Skeletal muscle cell (primary cell): ENCODE results near the gene GPAM.
"Not testable (repeated sequence)": the region's sequence is repeated elsewhere in the genome, so short reads cannot be mapped to it uniquely, and the experiment has no call there.

Experiments used
- DNase-seq: peaks from one replicate; pipeline ENCODE4 v3.0.0-alpha.2; 2010; ENCODE audit warnings: low read depth
- H3K4me3 ChIP-seq: 2 replicates; pipeline ENCODE4 v1.5.1; 2011; ENCODE audit warnings: low read depth, mild to moderate bottlenecking, control low read depth, low read length, moderate library complexity

GPAM gene, protein sequence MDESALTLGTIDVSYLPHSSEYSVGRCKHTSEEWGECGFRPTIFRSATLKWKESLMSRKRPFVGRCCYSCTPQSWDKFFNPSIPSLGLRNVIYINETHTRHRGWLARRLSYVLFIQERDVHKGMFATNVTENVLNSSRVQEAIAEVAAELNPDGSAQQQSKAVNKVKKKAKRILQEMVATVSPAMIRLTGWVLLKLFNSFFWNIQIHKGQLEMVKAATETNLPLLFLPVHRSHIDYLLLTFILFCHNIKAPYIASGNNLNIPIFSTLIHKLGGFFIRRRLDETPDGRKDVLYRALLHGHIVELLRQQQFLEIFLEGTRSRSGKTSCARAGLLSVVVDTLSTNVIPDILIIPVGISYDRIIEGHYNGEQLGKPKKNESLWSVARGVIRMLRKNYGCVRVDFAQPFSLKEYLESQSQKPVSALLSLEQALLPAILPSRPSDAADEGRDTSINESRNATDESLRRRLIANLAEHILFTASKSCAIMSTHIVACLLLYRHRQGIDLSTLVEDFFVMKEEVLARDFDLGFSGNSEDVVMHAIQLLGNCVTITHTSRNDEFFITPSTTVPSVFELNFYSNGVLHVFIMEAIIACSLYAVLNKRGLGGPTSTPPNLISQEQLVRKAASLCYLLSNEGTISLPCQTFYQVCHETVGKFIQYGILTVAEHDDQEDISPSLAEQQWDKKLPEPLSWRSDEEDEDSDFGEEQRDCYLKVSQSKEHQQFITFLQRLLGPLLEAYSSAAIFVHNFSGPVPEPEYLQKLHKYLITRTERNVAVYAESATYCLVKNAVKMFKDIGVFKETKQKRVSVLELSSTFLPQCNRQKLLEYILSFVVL

DNA sequence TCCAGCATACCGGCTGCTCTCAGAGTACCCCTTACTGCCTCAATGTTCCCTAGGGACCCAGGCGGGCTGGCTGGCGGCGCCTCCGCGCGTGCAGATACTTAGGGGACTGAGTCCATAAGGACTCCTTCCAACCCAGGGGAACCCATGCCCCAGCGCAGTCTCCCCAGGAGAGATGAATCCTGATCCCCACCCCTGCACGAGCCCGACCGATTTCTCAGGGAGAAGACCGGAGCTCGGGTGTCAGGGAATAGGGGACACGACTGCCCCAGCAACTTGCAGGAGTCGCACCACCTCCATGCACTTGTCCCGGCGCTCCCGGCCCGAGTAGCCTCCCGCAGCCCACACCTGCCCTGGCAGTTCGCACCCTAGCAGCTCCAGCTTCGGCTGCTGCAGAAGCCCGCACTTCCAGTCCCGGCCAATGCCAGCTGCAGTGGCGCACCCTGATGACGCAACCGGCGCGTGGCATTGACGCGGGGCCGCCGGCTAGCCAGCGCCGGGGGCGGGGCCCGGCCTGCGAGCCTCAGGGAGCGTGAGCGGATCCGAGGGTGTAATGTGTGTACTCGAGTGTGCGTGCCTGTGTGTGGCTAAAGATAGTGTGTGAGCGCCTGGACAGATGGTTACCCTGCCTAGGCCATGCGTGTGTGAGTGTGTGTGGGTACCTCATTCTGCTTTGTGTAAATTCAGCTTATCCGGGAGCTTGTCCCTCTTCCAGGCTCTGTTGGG, at the start of gene GPAM:
Gene GPAM, minus strand, starts transcription at position 437 of the 723 bp plus-strand sequence. CDS start 1,981 bp downstream, outside the sequence.
- H3K4me3 ChIP-seq = peak within 1 kb of the TSS; percentile 96
- peak; percentile 75 for DNase-seq

DNA sequence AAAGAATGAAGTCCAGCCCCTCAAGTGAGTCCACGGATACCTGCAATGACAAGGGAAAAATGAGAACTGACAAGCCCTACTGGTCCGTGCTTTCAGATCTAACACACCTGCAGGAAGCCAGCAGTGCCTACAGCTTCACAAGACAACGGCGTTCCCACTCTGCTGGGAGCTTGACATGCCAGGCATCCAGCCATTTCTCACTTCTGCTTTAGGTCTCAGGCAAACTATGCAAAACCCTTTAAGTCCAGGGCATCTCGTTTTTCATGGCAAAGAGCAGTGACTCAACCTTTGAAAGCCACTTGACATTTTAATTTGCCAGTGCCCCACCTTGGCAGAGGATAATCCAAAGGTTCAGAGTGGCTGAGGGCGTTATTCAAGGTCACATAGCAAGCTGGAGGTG, 49.1 kb upstream of the GPAM start:
- H3K4me3 ChIP-seq = no peak overlapping the region
- no peak for DNase-seq

DNA sequence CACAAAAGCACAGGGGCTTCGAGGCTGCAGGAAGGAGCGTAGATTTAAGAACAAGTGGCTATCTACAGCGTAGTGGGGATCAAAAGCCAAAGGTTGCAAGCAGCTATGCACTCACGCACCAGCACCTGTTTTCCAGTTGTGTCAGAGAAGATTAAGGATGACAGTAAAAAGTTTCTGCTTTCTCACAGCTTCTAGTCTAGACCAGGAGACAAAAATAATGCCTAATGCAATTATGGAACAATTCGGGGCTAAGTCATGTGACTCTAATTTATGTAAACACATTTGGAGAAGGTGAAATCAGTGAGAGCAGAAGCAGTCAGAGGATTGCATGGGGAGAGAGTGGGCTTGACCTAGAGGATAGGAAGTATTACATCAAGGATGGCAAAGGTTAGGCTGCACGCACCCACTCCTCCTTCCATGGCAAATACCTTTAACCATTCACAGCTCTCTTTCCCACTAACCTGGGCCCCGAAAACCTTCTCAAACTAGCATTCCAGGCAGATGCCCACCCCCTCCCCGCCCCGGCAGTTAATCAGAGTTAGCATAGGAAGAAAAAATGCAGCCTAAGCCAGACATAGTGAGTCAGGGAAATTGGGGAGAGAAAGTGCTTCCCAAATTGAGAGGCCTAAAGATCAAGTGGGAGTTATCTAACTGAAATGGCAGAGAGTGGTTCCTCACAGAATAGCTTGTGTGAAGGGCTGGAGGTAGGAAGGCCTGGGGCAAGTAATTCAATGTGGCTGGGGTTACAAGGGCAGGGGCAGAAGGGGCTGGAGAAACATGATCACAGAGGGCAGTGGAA, 48.2 kb upstream of the GPAM start:
- DNase-seq = no peak
- no peak overlapping the region for H3K4me3 ChIP-seq

DNA sequence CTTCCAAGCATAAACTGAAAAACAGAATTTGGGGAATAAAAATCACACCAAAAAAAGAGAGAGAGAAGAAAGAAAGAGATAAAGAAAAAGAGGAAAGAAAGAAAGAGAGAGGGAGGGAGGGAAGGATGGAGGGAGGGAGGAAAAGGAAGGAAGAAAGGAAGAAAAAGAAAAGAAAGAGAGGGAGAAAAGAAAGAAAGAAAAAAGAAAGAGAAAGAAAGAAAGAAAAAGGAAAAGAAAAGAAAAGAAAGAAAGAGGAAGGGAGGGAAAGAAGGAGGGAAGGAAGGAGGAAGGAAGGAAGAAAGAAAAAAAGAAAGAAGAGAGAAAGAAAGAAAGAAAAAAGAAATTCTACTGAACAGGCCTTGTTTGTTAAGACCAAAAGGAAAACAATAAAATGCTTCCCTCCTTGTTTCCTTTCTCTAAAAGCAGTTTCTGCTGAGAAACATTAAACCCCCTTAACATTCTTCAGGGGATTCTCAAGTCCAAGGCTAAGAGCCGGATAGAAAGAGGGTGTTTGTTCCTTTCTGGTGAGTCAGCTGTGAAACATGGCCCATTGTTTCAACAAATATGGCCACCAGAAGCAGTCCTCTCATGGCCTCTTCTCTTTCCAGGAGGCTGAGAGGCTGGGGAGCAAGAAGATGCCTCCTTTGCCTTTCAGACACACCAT, 46.9 kb upstream of the GPAM start:
- no peak overlapping the region for H3K4me3 ChIP-seq
- DNase-seq = no peak

DNA sequence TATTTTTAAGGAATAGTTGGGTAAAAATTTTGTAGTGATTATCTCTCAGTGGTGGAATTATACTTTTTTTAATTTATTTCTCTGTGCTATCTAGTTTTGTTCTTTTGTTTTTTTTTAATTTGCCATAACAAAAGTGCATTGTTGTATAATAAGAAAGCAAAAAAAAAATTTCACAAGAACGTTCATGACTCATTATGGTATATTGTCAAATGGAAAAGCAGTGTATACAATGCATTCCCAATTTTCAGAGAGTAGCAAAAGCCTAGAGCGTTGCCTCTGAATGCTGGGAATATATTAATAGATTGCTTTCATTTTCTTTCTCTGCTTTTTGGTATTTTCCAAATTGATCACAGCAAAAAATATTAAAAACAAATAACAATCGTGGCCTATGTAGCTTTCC, 46.3 kb upstream of the GPAM start:
- no peak for DNase-seq
- H3K4me3 ChIP-seq = no peak overlapping the region

DNA sequence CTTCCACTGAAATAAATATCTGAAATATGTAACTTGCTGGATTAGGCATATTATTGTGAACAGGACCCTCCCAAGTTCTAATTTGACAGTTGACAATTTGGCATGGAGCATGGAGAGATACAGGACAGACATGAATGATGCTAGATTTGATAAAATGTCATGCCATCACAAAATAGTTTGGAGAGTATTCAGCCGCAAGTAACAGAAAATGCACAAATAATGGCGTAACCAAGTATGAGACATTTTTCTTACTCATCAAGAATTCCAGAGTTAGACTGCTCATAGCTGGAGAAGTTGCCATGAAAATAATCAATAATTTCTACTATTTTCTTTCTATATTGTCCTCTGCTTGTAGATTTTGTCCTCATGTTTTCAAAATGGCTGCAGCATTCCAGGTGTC, 45.5 kb upstream of the GPAM start:
- no peak for DNase-seq
- H3K4me3 ChIP-seq = no peak overlapping the region

DNA sequence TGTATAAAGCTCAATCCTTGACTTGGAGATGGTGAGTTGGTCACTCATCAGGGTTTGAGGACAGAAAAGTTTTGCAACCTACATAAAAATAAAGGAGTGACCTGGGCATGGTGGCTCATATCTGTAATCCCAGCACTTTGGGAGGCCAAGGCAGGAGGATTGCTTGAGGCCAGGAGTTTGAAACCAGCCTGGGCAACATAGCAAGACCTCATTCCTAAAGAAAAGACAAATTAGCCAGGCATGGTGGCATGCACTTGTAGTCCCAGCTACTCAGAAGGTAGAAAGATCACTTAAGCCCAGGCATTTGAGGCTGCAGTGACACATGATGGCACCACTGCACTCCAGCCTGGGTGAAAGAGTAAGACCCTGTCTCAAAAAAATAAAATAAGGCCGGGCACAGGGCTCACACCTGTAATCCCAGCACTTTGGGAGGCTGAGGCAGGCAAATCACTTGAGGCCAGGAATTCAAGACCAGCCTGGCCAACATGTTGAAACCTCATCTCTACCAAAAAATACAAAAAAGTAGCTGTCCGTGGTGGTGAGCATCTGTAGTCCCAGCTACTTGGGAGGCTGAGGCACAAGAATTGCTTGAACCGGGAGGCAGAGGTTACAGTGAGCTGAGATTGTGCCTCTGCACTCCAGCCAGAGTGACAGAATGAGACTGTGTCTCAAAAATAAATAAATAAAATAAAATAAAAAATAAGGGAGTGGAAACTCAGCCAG, 45.0 kb upstream of the GPAM start:
- not testable (repeated sequence) for DNase-seq, H3K4me3 ChIP-seq

DNA sequence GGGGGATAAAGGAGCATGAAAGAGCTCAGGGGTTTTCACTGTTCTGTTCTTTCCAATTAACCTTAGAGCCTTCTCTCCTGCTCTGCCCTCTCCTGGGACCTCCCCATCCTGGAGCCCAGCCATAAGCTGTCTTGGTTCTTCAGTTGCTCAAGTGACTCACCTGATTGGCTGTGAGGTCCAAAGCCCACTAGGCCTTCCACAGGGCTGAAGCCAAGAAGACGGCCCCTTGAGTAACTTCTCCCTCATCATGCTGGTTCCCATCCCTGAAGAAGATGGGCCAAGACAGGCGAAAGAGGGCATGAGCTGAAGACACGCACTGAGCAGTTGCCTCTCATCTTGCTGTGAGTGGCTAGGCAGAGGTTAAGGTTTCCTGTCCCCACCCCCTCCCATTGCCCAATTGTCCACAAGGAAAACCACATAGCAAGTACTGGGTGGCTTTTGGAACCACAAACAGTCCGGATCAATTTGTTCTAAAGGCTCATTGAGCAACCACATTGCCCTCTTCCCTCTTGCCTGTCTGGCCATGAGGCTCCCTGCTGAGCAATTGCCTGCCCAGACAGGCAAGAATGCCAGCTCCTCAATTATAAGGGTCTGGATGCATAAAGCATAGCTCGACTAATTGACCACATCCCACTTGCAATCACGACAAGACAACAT, 43.9 kb upstream of the GPAM start:
- no peak overlapping the region for H3K4me3 ChIP-seq
- DNase-seq = peak; percentile 62

DNA sequence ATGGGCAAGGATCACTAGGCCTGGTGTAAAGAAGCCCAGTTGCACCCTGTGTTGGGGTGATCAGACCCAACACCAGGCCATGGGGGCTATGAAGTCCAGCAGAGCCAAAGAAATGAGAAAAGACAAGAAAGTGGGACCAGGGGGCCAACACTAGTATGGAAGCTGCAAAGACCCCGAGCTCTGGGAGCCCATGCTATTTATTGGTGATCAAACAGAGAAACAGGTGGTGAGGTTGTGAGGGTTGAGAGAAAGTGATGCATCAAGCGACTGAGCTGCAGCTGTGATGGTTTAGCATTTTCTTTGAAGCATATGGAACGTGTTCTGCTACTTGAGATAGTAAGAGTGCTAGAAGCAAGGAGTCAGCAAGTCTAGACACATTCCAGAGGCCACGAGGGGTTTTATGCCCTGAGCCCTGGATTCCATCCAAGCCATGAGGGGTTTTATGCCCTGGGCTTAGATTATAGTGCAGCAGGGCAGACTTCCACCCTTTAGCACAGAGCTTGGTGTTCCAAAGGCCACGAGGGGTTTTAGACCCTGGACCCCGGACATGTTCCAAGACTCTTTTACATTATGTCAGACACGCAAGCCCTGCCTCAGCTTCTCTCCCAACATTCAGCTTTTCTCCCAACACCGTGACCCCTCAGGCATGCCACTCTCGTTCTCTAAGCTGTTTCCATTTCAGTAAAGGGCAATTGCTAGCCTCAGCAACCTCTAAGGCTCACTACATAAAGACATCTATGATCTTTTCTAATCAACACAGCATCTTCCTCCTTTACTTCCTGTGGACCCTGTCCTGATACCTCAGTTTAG, 43.1 kb upstream of the GPAM start:
- H3K4me3 ChIP-seq = no peak overlapping the region
- DNase-seq = no peak

DNA sequence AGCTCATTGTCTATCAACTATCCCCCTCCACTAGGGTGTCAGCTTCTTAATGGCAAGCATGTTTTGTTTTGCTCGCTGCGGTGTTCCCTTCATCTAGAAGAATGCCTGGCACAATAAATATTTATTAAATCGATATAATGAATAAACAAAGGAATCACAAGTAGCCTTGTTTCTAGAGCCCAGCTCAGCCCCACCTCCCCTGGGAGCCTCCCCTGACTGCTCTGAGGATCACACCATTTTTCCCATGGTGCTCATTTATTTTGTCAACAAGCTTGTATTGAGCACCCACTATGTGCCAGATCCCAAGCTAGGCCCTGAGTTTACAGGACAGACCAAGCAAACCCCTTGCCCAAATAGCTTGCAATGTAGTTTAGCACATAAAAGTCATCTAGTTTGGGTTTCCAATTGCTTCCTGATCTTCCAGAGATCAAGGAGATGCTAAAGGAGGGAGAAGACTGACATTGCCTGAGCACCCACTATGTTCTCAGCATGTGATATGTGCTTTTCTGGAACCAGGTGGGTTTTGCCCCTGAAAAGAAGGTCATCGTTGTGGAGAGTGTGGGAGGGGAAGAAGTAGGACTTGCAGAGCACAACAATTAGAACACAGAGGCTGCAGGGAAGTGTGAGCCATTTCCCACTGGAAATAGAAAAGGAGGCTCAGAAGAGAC, 42.3 kb upstream of the GPAM start:
- no peak overlapping the region for H3K4me3 ChIP-seq
- DNase-seq = no peak

DNA sequence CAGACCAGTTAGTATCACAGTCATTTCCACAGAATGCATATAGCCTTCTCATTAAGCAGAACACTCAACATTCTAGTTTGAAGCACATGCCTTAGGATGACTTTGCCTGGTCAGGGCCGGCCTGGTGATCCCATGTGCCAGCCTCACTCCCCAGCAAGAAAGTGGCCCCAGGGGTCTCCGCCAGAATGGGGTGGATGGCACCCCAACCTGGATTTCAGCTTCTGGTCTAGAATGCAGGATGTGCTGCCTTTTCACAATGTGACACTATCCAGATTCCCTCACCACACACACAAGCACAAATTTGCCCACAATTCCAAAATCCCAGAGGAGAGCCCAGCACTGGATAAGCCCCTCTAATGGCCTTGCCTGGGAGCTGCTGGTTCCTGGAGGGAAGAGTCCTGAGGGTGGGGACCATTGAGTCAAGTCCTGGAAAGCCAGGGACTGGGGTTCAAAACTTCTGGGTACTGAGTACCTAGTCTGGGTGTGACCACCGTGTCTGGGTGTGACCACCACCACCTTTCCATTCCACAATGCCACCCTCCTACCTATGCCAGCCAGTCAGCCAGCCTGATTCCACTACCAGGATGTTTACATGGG, 41.5 kb upstream of the GPAM start:
- H3K4me3 ChIP-seq = no peak overlapping the region
- DNase-seq = no peak

DNA sequence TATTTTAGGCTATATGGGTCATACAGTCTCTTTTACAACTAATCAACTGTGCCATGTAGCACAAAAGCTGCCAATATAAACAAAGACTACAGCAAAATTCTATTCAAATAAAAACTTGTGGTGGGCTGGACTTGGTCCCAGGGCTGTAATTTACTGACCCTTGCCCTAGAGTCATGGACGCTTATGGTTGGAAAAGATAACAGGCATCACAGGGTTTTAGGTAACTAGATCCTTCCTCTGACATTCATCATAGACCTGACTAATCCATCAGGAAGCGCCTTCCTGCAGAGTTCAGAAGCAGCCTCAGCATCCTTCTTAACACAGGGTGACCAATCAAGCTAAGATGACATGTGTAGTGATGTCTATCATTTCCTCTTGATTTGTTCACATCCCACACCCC, 40.2 kb upstream of the GPAM start:
- DNase-seq = no peak
- H3K4me3 ChIP-seq = no peak overlapping the region

DNA sequence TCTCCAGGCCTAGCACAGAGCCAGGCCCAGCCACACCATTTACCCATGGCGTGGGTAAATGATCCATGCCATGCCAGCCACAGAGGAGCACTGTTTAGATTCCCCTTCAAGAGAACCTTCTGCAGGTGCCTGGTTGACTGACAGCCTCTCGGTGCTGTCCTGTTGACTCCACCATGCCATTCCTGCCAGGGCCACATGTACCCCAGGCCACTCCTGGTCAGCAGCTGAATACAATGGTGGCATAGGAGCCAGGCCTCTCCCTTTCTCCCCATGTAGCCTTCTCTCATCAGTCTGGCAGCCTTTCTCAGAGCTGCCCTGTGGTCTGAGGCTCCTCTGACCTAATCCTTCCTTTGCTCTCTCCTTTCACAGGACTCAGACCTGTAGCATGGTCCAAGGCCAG, 39.2 kb upstream of the GPAM start:
- H3K4me3 ChIP-seq = no peak overlapping the region
- DNase-seq = no peak

DNA sequence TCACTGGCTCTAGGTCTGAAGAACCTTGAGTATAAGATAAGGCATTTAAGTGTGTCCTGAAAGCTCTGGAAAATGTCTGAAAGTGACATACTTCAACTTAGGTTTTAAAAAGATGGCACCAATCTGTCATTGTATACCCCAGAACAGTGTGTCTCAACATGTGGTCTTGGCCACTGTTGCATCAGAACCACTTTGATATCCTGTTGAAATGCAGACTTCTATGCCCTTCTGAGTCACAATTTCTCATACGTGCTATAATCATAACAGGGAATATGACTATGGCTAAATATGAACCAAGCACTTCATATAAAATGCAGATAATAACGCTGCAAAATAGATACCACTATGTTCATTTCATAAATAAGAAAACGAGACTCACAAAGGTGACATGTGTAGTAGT, 38.0 kb upstream of the GPAM start:
- no peak for DNase-seq
- no peak overlapping the region for H3K4me3 ChIP-seq

DNA sequence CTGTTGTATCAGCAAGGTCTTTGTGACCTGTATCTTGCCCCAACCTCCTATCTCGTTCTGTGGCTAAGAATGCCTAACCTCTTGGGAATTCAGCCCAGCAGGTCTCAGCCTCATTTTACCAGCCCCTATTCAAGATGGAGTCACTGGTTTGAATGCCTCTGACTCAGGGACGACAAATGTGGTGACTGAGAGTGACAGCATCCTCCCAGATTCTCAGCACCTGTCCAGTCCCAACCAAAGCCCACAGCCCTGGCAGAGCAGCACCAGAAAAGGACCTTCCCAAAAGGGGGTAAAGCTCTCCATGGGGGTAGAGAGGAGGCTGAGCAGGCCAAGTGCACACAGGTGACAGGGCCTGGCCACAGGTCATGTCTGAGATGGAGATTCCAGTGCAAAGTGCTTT, 35.4 kb upstream of the GPAM start:
- DNase-seq = no peak
- H3K4me3 ChIP-seq = no peak overlapping the region

DNA sequence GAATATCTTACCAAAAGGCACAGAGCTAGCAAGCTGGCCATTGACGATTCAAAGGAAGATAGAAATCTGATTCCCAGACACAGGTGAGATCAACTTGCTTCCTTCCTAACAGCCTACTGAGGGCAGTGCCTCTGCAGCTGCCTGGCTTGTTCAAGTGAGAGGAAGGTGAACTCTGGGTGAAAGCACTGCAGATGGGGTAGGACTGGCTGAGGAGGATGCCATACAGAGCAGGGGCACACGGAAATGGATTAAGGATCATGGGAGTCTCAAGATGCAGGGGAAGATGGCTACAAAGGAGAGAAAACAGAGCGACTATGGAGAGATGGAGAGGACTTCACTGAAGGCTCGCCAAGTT, 34.4 kb upstream of the GPAM start:
- H3K4me3 ChIP-seq = no peak overlapping the region
- no peak for DNase-seq
